SK-N-SH (cell line): Measurements from ENCODE around the gene ABAT. TPM values are rescaled to one million over a fixed set of nuclear protein-coding genes. Genes with fewer than 3 reads are reported as not detected.

Experiments used
- CTCF ChIA-PET: fragments of 300-600, 350-600 bp; formaldehyde crosslinking; extraction: SDS; loops from one replicate; lab custom pipeline; 2021; lab: Yijun Ruan, JAX
- POLR2A ChIA-PET: fragments of 350-600 bp; sonication (Branson Sonifier 250); formaldehyde crosslinking; extraction: SDS; loops from one replicate; lab custom pipeline; 2020; ENCODE audit warnings: antibody characterized with exemption, inconsistent platforms; lab: Yijun Ruan, JAX
- DNase-seq: peaks from one replicate; pipeline ENCODE4 v3.0.0; 2012
- H2AFZ ChIP-seq: fragments of 200-600 bp; sonication (generic); 2 replicates; pipeline ENCODE4 v1.8.1; 2016; ENCODE audit warnings: antibody characterized with exemption, mild to moderate bottlenecking, low read depth
- H3F3A ChIP-seq: fragments of 200-600 bp; sonication (generic); replicated peaks from 2 replicates; pipeline ENCODE3; 2016; ENCODE audit warnings: antibody characterized with exemption, mild to moderate bottlenecking; ENCODE audit not compliant: insufficient read depth
- H3K27ac ChIP-seq, 2 experiments: fragments of 200-500 bp in 1 of 2; fragments of 200-600 bp in 1 of 2; sonication (Bioruptor generic) in 1 of 2; sonication (generic), shearing (Covaris generic) in 1 of 2; 2 replicates each; pipeline versions ENCODE4 v1.5.1 to v1.6.1; 2014 to 2016; ENCODE audit warnings: low read depth in 2 of 2, inconsistent platforms in 1 of 2, low read length in 1 of 2, mild to moderate bottlenecking in 1 of 2, mixed read lengths in 1 of 2
- H3K27me3 ChIP-seq: fragments of 200-600 bp; sonication (generic), shearing (Covaris generic); 2 replicates; pipeline ENCODE4 v1.6.1; 2016; ENCODE audit warnings: mixed run types; ENCODE audit not compliant: insufficient read depth
- H3K36me3 ChIP-seq, 2 experiments: fragments of 200-500 bp in 1 of 2; fragments of 200-600 bp in 1 of 2; sonication (Bioruptor generic) in 1 of 2; sonication (generic) in 1 of 2; replicated peaks in 1 of 2; 2 replicates each; pipeline versions ENCODE3 to v1.5.1; 2014 to 2016; ENCODE audit warnings: low read length in 1 of 2, mild to moderate bottlenecking in 1 of 2; ENCODE audit not compliant: insufficient read depth in 2 of 2, control insufficient read depth in 1 of 2
- H3K4me1 ChIP-seq, 2 experiments: fragments of 200-500 bp in 1 of 2; fragments of 200-600 bp in 1 of 2; sonication (Bioruptor generic) in 1 of 2; sonication (generic), shearing (Covaris generic) in 1 of 2; 2 replicates each; pipeline versions ENCODE4 v1.5.1 to v1.6.1; 2014 to 2016; ENCODE audit warnings: low read depth in 1 of 2, low read length in 1 of 2, mixed run types in 1 of 2; ENCODE audit not compliant: insufficient read depth in 2 of 2, control insufficient read depth in 1 of 2
- H3K4me2 ChIP-seq: fragments of 200-600 bp; sonication (generic), shearing (Covaris generic); 2 replicates; pipeline ENCODE4 v1.6.1; 2017; ENCODE audit warnings: mixed run types
- H3K4me3 ChIP-seq, 2 experiments: fragments of 200-500 bp in 1 of 2; fragments of 200-600 bp in 1 of 2; sonication (Bioruptor generic) in 1 of 2; sonication (generic), shearing (Covaris generic) in 1 of 2; 2 replicates each; pipeline versions ENCODE4 v1.5.1 to v1.8.1; 2014 to 2016; ENCODE audit warnings: low read depth in 2 of 2, inconsistent platforms in 1 of 2, low read length in 1 of 2, mild to moderate bottlenecking in 1 of 2, mixed read lengths in 1 of 2, moderate library complexity in 1 of 2
- H3K79me2 ChIP-seq: fragments of 200-600 bp; sonication (generic); 2 replicates; pipeline ENCODE4 v1.8.1; 2017; ENCODE audit warnings: mild to moderate bottlenecking; ENCODE audit not compliant: insufficient read depth
- H3K9ac ChIP-seq: fragments of 200-600 bp; sonication (generic); 2 replicates; pipeline ENCODE4 v1.6.1; 2017; ENCODE audit warnings: mixed run types
- H3K9me2 ChIP-seq: fragments of 200-600 bp; sonication (generic); 2 replicates; pipeline ENCODE4 v1.6.1; 2017; ENCODE audit warnings: mixed run types
- H3K9me3 ChIP-seq: fragments of 200-600 bp; sonication (generic); 2 replicates; pipeline ENCODE4 v1.6.1; 2017; ENCODE audit warnings: mixed run types, mild to moderate bottlenecking, moderate library complexity
- H4K20me1 ChIP-seq: fragments of 200-600 bp; sonication (generic); 2 replicates; pipeline ENCODE4 v1.6.1; 2017; ENCODE audit warnings: mild to moderate bottlenecking, mixed run types; ENCODE audit not compliant: insufficient read depth
- CTCF ChIP-seq: fragments of 200-600 bp; sonication (generic); IDR thresholded peaks from 2 replicates; pipeline ENCODE4 v1.6.1; 2017; ENCODE audit warnings: antibody characterized with exemption, mild to moderate bottlenecking, moderate library complexity
- ELF1 ChIP-seq: IDR thresholded peaks from 2 replicates; pipeline ENCODE4 v1.4.0; 2012
- EP300 ChIP-seq, 2 experiments: IDR thresholded peaks; 2 replicates each; pipeline versions ENCODE4 v1.4.0 to v1.6.1; 2012; ENCODE audit warnings: borderline replicate concordance in 1 of 2, low read depth in 1 of 2, low read length in 1 of 2
- FOXJ3 ChIP-seq: sonication (generic); formaldehyde crosslinking; IDR thresholded peaks from 2 replicates; pipeline ENCODE4 v1.5.1; 2020; ENCODE audit warnings: mild to moderate bottlenecking, missing genetic modification reagents
- FOXM1 ChIP-seq: IDR thresholded peaks from 2 replicates; pipeline ENCODE4 v1.4.0; 2012; ENCODE audit warnings: low read depth, mild to moderate bottlenecking
- GABPA ChIP-seq: IDR thresholded peaks from 2 replicates; pipeline ENCODE4 v1.4.0; 2012; ENCODE audit warnings: low read depth, mild to moderate bottlenecking
- GATA2 ChIP-seq: sonication (generic); formaldehyde crosslinking; IDR thresholded peaks from 2 replicates; pipeline ENCODE4 v1.5.0; 2020; ENCODE audit warnings: mild to moderate bottlenecking, missing genetic modification reagents
- JUND ChIP-seq: IDR thresholded peaks from 2 replicates; pipeline ENCODE4 v1.4.0; 2012
- MAX ChIP-seq: IDR thresholded peaks from 2 replicates; pipeline ENCODE4 v1.4.0; 2012; ENCODE audit warnings: low read depth
- RAD21 ChIP-seq: IDR thresholded peaks from 2 replicates; pipeline ENCODE4 v1.6.1; 2012; ENCODE audit warnings: mild to moderate bottlenecking, low read length
- RFX5 ChIP-seq: IDR thresholded peaks from 2 replicates; pipeline ENCODE4 v1.6.1; 2012; ENCODE audit warnings: mild to moderate bottlenecking, improper control_type of control experiment, low read length
- TCF12 ChIP-seq: IDR thresholded peaks from 2 replicates; pipeline ENCODE4 v1.4.0; 2012
- TEAD4 ChIP-seq: IDR thresholded peaks from 2 replicates; pipeline ENCODE4 v1.4.0; 2012; ENCODE audit warnings: mild to moderate bottlenecking, borderline replicate concordance; ENCODE audit not compliant: insufficient read depth
- USF1 ChIP-seq: IDR thresholded peaks from 2 replicates; pipeline ENCODE4 v1.4.0; 2012; ENCODE audit warnings: low read depth, borderline replicate concordance
- YY1 ChIP-seq: IDR thresholded peaks from 2 replicates; pipeline ENCODE4 v1.4.0; 2012; ENCODE audit warnings: low read depth, mild to moderate bottlenecking
- ZBTB33 ChIP-seq: IDR thresholded peaks from 2 replicates; pipeline ENCODE4 v1.4.0; 2012; ENCODE audit warnings: low read depth, borderline replicate concordance
- WGBS: methylation state at CpG from one replicate; pipeline ENCODE4 v1.1.6; 2017; ENCODE audit warnings: low lambda C conversion rate; 5-methylcytosine and 5-hydroxymethylcytosine counted together
- polyA plus RNA-seq, 3 experiments: library from polyadenylated mRNA; depleted of rRNA; stranded (reverse); fragments of >200 nt; gene quantifications; 2 replicates each; pipeline ENCODE4 v1.2.3, GENCODE V29; 2012

Gene ABAT
- polyA plus RNA-seq, 1 of the 3 experiments (the other 2 are of a cell fraction): 4.7 TPM

DNA sequence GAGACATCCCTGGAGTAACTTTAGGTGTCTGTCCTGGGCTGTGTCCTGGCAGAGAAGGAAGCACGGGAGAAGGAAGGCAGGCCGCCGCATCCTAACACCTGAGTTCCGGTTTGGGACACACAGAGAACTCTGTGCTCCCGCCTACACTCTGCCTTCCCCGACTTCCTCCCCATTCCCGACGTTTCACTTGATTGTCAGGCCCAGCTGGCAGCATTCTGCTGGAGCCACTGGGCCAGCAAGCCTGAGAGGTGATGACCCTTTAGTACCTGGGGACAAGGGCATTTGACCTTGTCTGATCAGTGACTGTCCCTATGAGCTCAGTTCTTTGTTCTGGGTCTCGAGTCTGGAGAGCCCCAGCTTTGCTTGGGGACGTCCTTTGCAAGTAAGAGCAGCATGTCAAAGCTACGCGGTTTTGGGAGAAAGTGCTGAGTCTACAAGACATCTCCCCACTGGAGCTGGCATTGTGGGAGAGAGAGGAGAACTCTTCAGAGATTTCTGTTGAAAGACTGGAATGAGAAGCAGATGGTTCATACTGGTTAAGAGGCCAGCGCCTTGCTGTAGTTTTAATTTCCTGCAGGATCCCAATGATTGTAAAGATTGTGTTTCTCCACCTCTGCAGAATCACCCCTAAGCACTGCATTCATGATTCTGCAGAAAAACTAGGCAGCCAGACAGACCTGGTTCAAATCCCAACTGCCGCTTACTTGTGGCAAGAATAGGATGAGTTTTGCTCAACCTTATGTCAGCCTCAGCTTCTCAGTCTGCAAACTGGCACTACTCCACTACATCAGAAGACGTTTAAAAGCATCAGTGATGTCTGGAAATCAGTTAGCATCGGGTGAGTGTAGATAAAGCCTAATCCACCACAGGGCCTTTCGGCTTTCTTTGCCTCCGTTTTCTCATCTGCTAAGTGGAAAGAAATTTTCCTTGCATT, 20.6 kb downstream of the ABAT start:
- Histone ChIP-seq H3K4me3 (no peak overlapping the region), H3K27me3 (no peaks in the 10 kb centered on the region), H3K79me2 (no peaks in the 10 kb centered on the region), H3K4me1 (no peaks in the 10 kb centered on the region; a peak in 1 of 4 replicates), H2AFZ (no peak overlapping the region), H3K4me2 (no peak overlapping the region), H3K9me3 (no peaks in the 10 kb centered on the region), H3F3A (no peaks in the 10 kb centered on the region), H3K36me3 (no peaks in the 10 kb centered on the region), H3K27ac (no peak overlapping the region), H3K9ac (no peak overlapping the region), H3K9me2 (no peaks in the 10 kb centered on the region), H4K20me1 (no peaks in the 10 kb centered on the region)
- POLR2A ChIA-PET: no interaction called here
- WGBS: 61% methylated on average over 14 of the region's 18 CpGs
- TF ChIP-seq GABPA (no peak), ELF1 (no peak), JUND (no peak), USF1 (no peak), TEAD4 (no peak), RAD21 (no peak), EP300 (IDR thresholded peaks at IDR 0.05; ENCODE audit: borderline replicate concordance in 1 of 2, low read depth in 1 of 2, low read length in 1 of 2) (no peak), RFX5 (no peak), CTCF (no peak)
- CTCF ChIA-PET: interaction anchor here (0.7 to 1.6 kb wide), 2 partner anchors 19 to 185 kb away, joined by 3 to 4 read pairs; no protein-coding TSS in a partner anchor
- DNase-seq: no peak

- H3K79me2 ChIP-seq: no peaks in the 10 kb centered on the region
- TF ChIP-seq RAD21 (no peak), CTCF (no peak), FOXJ3 (no peak), GATA2 (no peak), FOXM1 (no peak), YY1 (no peak), MAX (no peak), JUND (no peak), ZBTB33 (no peak), TCF12 (no peak)
- WGBS: 74% methylated on average over 9 of the region's 12 CpGs
- no peaks in the 10 kb centered on the region for H3K36me3 ChIP-seq
- no peak overlapping the region for H3K27ac ChIP-seq
- no peaks in the 10 kb centered on the region for H4K20me1 ChIP-seq
- no peak overlapping the region for H2AFZ ChIP-seq
- CTCF ChIA-PET: interaction anchor here (2.1 kb wide), 1 partner anchor 8 kb away, joined by 6 read pairs; no protein-coding TSS in a partner anchor
- no peak overlapping the region for H3K4me2 ChIP-seq
- H3K9ac ChIP-seq: no peak overlapping the region
- H3K27me3 ChIP-seq: no peaks in the 10 kb centered on the region
- POLR2A ChIA-PET: no interaction called here
- no peak for DNase-seq
- H3K9me2 ChIP-seq: no peaks in the 10 kb centered on the region
- no peaks in the 10 kb centered on the region for H3K9me3 ChIP-seq
- no peaks in the 10 kb centered on the region; a peak in 1 of 4 replicates for H3K4me1 ChIP-seq
- no peaks in the 10 kb centered on the region for H3F3A ChIP-seq
- H3K4me3 ChIP-seq: no peak overlapping the region
Observed at GRCh38 chr16:8696880-8697279, 22.5 kb downstream of the ABAT start.
